ENCODE measurements around the gene PRSS38. TPM values are rescaled to one million over a fixed set of nuclear protein-coding genes. Genes with fewer than 3 reads are reported as not detected.
"Not testable (repeated sequence)": the region's sequence is repeated elsewhere in the genome, so short reads cannot be mapped to it uniquely, and the experiment has no call there.

The PRSS38 gene
- total and polyA plus RNA-seq, 2 donors (not counting 1 experiment from before 2014, with no cell fraction given) = not detected

- H4K20me1 ChIP-seq (ENCODE audit: control insufficient read depth, extremely low read depth, insufficient read depth, low read length) = no peaks in the 10 kb centered on the region
- H3K36me3 ChIP-seq (ENCODE audit: control insufficient read depth, insufficient read depth, low read length) = no peaks in the 10 kb centered on the region
- no peaks in the 10 kb centered on the region for H3K9me3 ChIP-seq (ENCODE audit: control insufficient read depth, insufficient read depth, low read depth, low read length)
- H3K27ac ChIP-seq (ENCODE audit: insufficient read depth, low read length) = no peak overlapping the region
- no peak for TF ChIP-seq EZH2 (IDR thresholded peaks at IDR 0.05; ENCODE audit: low read length, missing control alignments)
- no peak for TF ChIP-seq CTCF (conservative IDR thresholded peaks at IDR 0.05 in 1 of 2, IDR thresholded peaks at IDR 0.05 in 1 of 2; ENCODE audit: low read depth in 1 of 2, low read length in 2 of 2)
- H3K79me2 ChIP-seq (ENCODE audit: control insufficient read depth, insufficient read depth, low read length) = no peaks in the 10 kb centered on the region
- no peak overlapping the region for H3K4me3 ChIP-seq (replicated peaks in 1 of 4; ENCODE audit: control extremely low read depth in 1 of 4, insufficient read depth in 1 of 4, low read depth in 3 of 4, low read length in 4 of 4)
- H3K27me3 ChIP-seq (ENCODE audit: control insufficient read depth, insufficient read depth, low read length) = no peaks in the 10 kb centered on the region
- no peak overlapping the region for H2AFZ ChIP-seq (ENCODE audit: low read length)
- no peak for DNase-seq (ENCODE audit: low read depth in 2 of 2)
- no peaks in the 10 kb centered on the region for H3K4me1 ChIP-seq (ENCODE audit: control insufficient read depth, extremely low read depth, insufficient read depth, low read length)
- H3K9ac ChIP-seq (ENCODE audit: insufficient read depth, low read length) = no peak overlapping the region
- no peak overlapping the region for H3K4me2 ChIP-seq (ENCODE audit: extremely low read depth, insufficient read depth, low read length)
These were observed 29.6 kb downstream of the PRSS38 start for GRCh38 chr1:227845147-227845458.

- TF ChIP-seq EZH2 (IDR thresholded peaks at IDR 0.05; ENCODE audit: low read length, missing control alignments) = no peak
- no peak for TF ChIP-seq CTCF (conservative IDR thresholded peaks at IDR 0.05 in 1 of 2, IDR thresholded peaks at IDR 0.05 in 1 of 2; ENCODE audit: low read depth in 1 of 2, low read length in 2 of 2)
- Histone ChIP-seq H3K4me1 (ENCODE audit: control insufficient read depth, extremely low read depth, insufficient read depth, low read length) (no peaks in the 10 kb centered on the region), H3K4me2 (ENCODE audit: extremely low read depth, insufficient read depth, low read length) (no peak overlapping the region), H3K4me3 (replicated peaks in 1 of 4; ENCODE audit: control extremely low read depth in 1 of 4, insufficient read depth in 1 of 4, low read depth in 3 of 4, low read length in 4 of 4) (no peak overlapping the region), H3K79me2 (ENCODE audit: control insufficient read depth, insufficient read depth, low read length) (no peaks in the 10 kb centered on the region), H3K9me3 (ENCODE audit: control insufficient read depth, insufficient read depth, low read depth, low read length) (no peaks in the 10 kb centered on the region), H3K9ac (ENCODE audit: insufficient read depth, low read length) (no peak overlapping the region), H2AFZ (ENCODE audit: low read length) (no peak overlapping the region), H3K27me3 (ENCODE audit: control insufficient read depth, insufficient read depth, low read length) (no peaks in the 10 kb centered on the region), H3K36me3 (ENCODE audit: control insufficient read depth, insufficient read depth, low read length) (no peaks in the 10 kb centered on the region), H4K20me1 (ENCODE audit: control insufficient read depth, extremely low read depth, insufficient read depth, low read length) (no peaks in the 10 kb centered on the region), H3K27ac (ENCODE audit: insufficient read depth, low read length) (no peak overlapping the region)
- DNase-seq (ENCODE audit: low read depth in 2 of 2) = no peak
These were observed 30.0 kb downstream of the PRSS38 start for GRCh38 chr1:227845519-227845918.

GRCh38 chr1:227846265-227846858, 30.9 kb downstream of the PRSS38 start:
- Histone ChIP-seq H3K4me1 (ENCODE audit: control insufficient read depth, extremely low read depth, insufficient read depth, low read length) (no peaks in the 10 kb centered on the region), H3K4me3 (replicated peaks in 1 of 4; ENCODE audit: control extremely low read depth in 1 of 4, insufficient read depth in 1 of 4, low read depth in 3 of 4, low read length in 4 of 4) (no peak overlapping the region), H3K79me2 (ENCODE audit: control insufficient read depth, insufficient read depth, low read length) (no peaks in the 10 kb centered on the region), H3K27ac (ENCODE audit: insufficient read depth, low read length) (no peak overlapping the region), H3K9ac (ENCODE audit: insufficient read depth, low read length) (no peak overlapping the region), H3K27me3 (ENCODE audit: control insufficient read depth, insufficient read depth, low read length) (no peaks in the 10 kb centered on the region), H4K20me1 (ENCODE audit: control insufficient read depth, extremely low read depth, insufficient read depth, low read length) (no peaks in the 10 kb centered on the region), H3K9me3 (ENCODE audit: control insufficient read depth, insufficient read depth, low read depth, low read length) (no peaks in the 10 kb centered on the region), H2AFZ (ENCODE audit: low read length) (no peak overlapping the region), H3K4me2 (ENCODE audit: extremely low read depth, insufficient read depth, low read length) (no peak overlapping the region), H3K36me3 (ENCODE audit: control insufficient read depth, insufficient read depth, low read length) (no peaks in the 10 kb centered on the region)
- TF ChIP-seq EZH2 (IDR thresholded peaks at IDR 0.05; ENCODE audit: low read length, missing control alignments) = no peak
- TF ChIP-seq CTCF (conservative IDR thresholded peaks at IDR 0.05 in 1 of 2, IDR thresholded peaks at IDR 0.05 in 1 of 2; ENCODE audit: low read depth in 1 of 2, low read length in 2 of 2) = no peak
- no peak for DNase-seq (ENCODE audit: low read depth in 2 of 2)

GRCh38 chr1:227847046-227847445, 31.6 kb downstream of the PRSS38 start:
- not testable (repeated sequence) for H3K9ac ChIP-seq (ENCODE audit: insufficient read depth, low read length); DNase-seq (ENCODE audit: low read depth in 2 of 2); H3K4me3 ChIP-seq (replicated peaks in 1 of 4; ENCODE audit: control extremely low read depth in 1 of 4, insufficient read depth in 1 of 4, low read depth in 3 of 4, low read length in 4 of 4); H3K36me3 ChIP-seq (ENCODE audit: control insufficient read depth, insufficient read depth, low read length); H2AFZ ChIP-seq (ENCODE audit: low read length); H3K4me1 ChIP-seq (ENCODE audit: control insufficient read depth, extremely low read depth, insufficient read depth, low read length); H3K4me2 ChIP-seq (ENCODE audit: extremely low read depth, insufficient read depth, low read length); H4K20me1 ChIP-seq (ENCODE audit: control insufficient read depth, extremely low read depth, insufficient read depth, low read length); H3K27me3 ChIP-seq (ENCODE audit: control insufficient read depth, insufficient read depth, low read length); H3K27ac ChIP-seq (ENCODE audit: insufficient read depth, low read length); H3K9me3 ChIP-seq (ENCODE audit: control insufficient read depth, insufficient read depth, low read depth, low read length); H3K79me2 ChIP-seq (ENCODE audit: control insufficient read depth, insufficient read depth, low read length)

All from fibroblast of lung (primary cell).